ENCODE measurements around the gene CD58.
"Not testable (repeated sequence)": the region's sequence is repeated elsewhere in the genome, so short reads cannot be mapped to it uniquely, and the experiment has no call there.

DNA sequence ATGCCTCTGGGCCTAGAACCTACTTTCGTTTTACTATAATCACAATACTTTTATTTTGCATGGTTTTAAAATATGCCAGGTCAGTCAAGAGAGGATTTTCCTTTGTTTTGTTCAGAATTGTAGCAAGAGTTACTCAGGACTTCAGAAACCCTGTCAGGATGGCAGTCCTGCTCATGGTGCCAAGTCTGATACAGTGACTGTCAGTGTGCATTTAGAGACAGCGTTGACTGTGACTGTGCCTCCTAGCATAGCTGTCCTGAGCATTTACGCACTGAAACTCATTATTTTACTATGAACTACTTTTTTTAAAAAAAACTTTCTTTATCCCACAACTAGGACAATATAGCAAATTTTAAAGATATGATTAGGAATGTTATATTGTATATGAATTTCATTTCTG is 23.2 kb upstream of the CD58 start:
- TF ChIP-seq, protein P1, sequence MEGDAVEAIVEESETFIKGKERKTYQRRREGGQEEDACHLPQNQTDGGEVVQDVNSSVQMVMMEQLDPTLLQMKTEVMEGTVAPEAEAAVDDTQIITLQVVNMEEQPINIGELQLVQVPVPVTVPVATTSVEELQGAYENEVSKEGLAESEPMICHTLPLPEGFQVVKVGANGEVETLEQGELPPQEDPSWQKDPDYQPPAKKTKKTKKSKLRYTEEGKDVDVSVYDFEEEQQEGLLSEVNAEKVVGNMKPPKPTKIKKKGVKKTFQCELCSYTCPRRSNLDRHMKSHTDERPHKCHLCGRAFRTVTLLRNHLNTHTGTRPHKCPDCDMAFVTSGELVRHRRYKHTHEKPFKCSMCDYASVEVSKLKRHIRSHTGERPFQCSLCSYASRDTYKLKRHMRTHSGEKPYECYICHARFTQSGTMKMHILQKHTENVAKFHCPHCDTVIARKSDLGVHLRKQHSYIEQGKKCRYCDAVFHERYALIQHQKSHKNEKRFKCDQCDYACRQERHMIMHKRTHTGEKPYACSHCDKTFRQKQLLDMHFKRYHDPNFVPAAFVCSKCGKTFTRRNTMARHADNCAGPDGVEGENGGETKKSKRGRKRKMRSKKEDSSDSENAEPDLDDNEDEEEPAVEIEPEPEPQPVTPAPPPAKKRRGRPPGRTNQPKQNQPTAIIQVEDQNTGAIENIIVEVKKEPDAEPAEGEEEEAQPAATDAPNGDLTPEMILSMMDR (IDR thresholded peaks at IDR 0.05): not testable (repeated sequence)
- TF ChIP-seq POLR2A (IDR thresholded peaks at IDR 0.05): not testable (repeated sequence)
